Breast epithelium (tissue), 3 donors: ENCODE measurements around the gene OR10S1.

ENCODE experiments used
- POLR2A ChIP-seq: fragments of 450-650 bp; IDR thresholded peaks from one replicate; pipeline ENCODE4 v1.6.1; 2016; ENCODE audit warnings: antibody characterized with exemption, mild to moderate bottlenecking, moderate library complexity
- TF ChIP-seq, protein P1 (sequence below), 3 donors: fragments of 450-650 bp; IDR thresholded peaks; one replicate each; pipeline ENCODE4 v1.5.1; 2016 to 2017; ENCODE audit warnings: antibody characterized with exemption in 3 of 3, mild to moderate bottlenecking in 3 of 3, moderate library complexity in 3 of 3

DNA sequence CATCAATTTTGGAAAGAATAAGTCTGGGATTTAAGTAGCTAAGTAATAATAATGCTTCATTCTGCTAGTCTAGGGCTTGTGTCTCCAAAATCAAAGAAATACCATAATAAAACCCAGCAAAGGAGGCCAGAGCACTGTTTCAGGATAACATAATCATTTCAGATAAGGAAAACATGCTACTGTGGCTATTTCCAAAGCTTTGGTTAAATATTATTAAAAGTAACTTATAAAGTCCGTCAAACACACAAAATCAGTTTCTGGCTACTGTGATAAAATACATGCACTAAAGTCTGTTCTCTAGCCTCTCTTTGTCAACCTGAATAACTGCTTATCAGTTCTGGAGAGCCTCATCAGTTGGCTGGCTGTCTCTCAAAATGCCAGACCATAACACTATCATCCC, 32.4 kb downstream of the OR10S1 start:
- TF ChIP-seq, protein P1, sequence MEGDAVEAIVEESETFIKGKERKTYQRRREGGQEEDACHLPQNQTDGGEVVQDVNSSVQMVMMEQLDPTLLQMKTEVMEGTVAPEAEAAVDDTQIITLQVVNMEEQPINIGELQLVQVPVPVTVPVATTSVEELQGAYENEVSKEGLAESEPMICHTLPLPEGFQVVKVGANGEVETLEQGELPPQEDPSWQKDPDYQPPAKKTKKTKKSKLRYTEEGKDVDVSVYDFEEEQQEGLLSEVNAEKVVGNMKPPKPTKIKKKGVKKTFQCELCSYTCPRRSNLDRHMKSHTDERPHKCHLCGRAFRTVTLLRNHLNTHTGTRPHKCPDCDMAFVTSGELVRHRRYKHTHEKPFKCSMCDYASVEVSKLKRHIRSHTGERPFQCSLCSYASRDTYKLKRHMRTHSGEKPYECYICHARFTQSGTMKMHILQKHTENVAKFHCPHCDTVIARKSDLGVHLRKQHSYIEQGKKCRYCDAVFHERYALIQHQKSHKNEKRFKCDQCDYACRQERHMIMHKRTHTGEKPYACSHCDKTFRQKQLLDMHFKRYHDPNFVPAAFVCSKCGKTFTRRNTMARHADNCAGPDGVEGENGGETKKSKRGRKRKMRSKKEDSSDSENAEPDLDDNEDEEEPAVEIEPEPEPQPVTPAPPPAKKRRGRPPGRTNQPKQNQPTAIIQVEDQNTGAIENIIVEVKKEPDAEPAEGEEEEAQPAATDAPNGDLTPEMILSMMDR (IDR thresholded peaks at IDR 0.05): no peak
- no peak for TF ChIP-seq POLR2A
